Dermis blood vessel endothelial cell (primary cell): Measurements from ENCODE around the gene CRAMP1. TPM values are rescaled to one million over a fixed set of nuclear protein-coding genes. Genes with fewer than 3 reads are reported as not detected.
"Not testable (repeated sequence)": the region's sequence is repeated elsewhere in the genome, so short reads cannot be mapped to it uniquely, and the experiment has no call there.

Experiments used
- DNase-seq: peaks from one replicate; pipeline ENCODE4 v3.0.0; 2010
- total RNA-seq: library from RNA; depleted of rRNA; stranded (reverse); fragments of >200 nt; gene quantifications from 2 replicates; pipeline ENCODE4 v1.2.3, GENCODE V29; 2014

Gene CRAMP1, protein sequence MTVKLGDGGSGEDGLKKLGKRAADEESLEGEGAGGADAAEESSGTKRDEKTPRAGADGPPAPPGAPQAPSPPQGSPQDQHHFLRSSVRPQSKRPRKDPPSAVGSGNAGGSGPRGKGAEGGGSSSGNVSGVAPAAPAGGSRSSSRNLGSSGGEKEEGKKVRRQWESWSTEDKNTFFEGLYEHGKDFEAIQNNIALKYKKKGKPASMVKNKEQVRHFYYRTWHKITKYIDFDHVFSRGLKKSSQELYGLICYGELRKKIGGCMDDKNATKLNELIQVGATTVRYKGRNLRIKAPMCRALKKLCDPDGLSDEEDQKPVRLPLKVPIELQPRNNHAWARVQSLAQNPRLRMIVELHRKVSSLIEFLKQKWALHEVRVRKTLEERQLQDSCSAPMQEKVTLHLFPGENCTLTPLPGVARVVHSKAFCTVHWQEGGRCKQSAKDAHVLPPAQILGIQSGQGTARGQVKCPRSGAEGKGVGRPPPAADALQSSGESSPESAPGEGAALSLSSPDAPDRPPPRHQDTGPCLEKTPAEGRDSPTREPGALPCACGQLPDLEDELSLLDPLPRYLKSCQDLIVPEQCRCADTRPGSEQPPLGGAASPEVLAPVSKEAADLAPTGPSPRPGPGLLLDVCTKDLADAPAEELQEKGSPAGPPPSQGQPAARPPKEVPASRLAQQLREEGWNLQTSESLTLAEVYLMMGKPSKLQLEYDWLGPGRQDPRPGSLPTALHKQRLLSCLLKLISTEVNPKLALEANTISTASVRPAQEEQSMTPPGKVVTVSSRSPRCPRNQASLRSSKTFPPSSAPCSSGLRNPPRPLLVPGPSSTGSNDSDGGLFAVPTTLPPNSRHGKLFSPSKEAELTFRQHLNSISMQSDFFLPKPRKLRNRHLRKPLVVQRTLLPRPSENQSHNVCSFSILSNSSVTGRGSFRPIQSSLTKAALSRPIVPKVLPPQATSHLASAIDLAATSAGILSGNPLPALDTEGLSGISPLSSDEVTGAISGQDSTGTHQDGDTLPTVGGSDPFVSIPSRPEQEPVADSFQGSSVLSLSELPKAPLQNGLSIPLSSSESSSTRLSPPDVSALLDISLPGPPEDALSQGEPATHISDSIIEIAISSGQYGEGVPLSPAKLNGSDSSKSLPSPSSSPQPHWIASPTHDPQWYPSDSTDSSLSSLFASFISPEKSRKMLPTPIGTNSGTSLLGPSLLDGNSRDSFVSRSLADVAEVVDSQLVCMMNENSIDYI (N-terminal part only)
- total RNA-seq = 12.9 and 17.3 TPM in 2 replicates

DNA sequence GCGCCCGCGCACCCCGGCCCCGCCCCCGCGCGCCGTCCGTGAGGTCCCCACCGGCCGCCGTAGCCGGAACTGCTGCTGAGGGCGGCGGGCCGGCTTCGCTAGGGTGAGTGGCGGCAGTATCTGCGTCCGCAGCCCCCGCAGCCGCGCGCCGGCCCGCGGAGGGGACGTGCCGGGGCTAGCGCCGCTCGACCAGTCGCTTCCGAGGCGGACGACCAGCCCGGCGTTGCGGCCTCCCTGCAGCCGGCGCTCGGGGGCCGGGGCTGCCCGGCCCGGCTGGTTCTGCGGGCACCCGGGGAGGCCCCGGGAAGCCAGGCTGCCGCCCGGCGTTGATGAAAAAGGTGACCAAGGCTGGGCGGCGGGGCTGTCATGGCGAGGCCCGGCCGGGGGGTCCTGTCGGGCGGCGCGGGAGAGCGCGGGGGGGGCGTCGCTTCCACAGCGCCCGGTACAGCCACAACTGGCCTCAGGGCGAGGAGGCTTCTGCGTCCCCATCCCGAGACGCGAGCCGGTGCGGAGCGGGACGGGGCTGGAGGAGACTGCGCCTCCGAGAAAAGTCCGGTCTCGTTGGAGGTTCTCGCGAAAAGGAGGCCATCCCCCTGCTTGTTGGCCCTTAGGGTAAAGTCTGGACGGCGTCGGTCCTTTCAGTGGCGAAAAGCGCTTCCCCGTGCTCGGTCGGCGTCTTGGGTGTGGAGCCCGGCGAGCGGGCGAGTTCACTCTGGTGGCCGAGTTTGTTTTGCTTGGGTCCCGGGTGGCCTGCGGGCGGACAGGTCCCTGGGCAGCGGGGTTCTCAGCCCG is at the start of gene CRAMP1:
TSS of gene CRAMP1 (plus strand) at position 41 of the 792 bp plus-strand sequence. CDS start 2,280 bp downstream, outside the sequence.
- peak; percentile 42 for DNase-seq

GRCh38 chr16:1563786-1564185 is 48.4 kb upstream of the CRAMP1 start:
- DNase-seq = no peak

- peak; percentile 43 for DNase-seq
Observed at GRCh38 chr16:1564325-1564724, 47.8 kb upstream of the CRAMP1 start.

GRCh38 chr16:1565083-1565805 is 46.9 kb upstream of the CRAMP1 start:
- DNase-seq = no peak

- no peak for DNase-seq
Observed at GRCh38 chr16:1567988-1568387, 44.2 kb upstream of the CRAMP1 start.

GRCh38 chr16:1571012-1571671 is 41.0 kb upstream of the CRAMP1 start:
- no peak for DNase-seq

DNA sequence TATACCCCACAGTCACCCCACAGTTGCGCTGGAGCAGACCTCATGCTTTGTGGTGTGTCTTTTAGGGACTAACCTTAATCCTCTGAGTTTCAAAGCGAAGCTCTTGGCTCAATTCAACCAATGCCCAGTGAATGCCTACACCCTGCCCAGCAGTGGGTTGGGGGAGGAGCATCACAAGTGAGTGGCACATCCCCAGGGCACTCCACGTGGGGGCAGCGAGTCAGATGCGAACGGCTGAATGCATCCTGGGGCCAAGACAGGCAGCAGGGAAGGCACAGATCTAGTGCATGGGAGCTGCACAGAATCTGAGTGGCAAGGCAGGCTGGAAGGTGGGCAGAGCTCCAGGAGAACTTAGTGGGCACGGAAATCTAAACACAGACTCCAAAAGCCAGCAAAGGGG is 39.5 kb upstream of the CRAMP1 start:
- no peak for DNase-seq

- no peak for DNase-seq
Observed at GRCh38 chr16:1573301-1573700, 38.9 kb upstream of the CRAMP1 start.

- DNase-seq = no peak
Observed at GRCh38 chr16:1575578-1575977, 36.6 kb upstream of the CRAMP1 start.

GRCh38 chr16:1579214-1579613 is 32.9 kb upstream of the CRAMP1 start:
- DNase-seq = no peak

- DNase-seq = peak; percentile 88
Observed at GRCh38 chr16:1580256-1580655, 31.9 kb upstream of the CRAMP1 start.

DNA sequence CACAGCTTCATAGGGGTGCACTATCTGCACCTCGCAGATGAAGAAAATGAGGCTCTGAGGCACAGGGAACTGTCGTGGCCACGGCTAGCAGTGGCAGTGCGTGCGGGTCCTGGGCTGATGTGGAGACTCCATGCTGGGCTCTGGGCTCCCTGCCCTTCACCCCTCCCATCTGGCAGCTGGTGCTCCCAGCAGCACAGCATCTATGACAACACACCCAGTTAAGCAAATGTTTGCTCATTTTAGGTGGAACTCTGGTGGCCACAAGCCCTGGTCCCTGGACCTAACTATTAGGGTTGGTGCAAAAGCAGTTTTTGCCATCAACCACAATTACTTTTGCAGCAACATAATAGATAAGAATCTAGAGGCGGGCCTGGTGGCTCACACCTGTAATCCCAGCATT is 31.2 kb upstream of the CRAMP1 start:
- DNase-seq = no peak

GRCh38 chr16:1581804-1582203 is 30.4 kb upstream of the CRAMP1 start:
- DNase-seq = no peak

DNA sequence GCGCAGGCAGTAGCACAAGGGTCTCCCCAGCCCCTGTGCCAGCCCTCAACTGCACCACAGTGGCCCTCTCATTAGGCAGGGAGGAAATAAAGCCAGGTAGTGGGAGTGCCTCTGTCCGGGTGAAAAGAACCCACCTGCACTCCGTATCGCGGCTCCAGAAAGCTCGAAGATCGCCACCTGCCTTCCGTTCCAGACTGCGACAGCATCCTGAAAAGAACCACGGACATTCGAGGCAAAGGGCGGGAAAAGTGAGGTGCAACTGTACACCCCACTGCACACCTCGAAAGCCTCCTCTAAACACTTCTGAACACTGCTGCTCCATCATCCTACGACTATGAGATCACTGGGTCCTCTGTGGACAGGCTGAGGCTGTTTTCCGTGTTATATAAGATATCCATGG is 29.0 kb upstream of the CRAMP1 start:
- DNase-seq = no peak

- DNase-seq = no peak
Observed at GRCh38 chr16:1584926-1585484, 27.2 kb upstream of the CRAMP1 start.

DNA sequence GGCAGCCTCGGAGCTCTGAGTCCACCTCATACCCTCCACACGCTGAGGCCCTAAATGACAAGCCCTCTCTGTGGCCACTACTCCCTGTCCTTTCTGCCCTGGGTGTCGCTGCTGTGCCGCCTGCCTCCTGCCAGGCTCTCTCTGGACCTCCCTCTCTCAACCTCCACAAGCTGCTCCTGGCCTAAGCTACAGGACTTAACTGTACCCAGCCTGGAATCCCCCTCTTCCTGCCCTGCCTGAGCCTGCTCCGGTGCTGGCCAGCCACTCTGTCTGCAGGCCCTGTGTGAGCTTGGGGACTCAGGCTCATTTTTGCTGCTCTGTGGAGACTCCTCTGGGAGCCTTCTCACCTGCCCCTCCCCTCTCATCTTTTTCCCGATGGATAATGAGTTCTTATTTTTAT is 21.8 kb upstream of the CRAMP1 start:
- no peak for DNase-seq

DNA sequence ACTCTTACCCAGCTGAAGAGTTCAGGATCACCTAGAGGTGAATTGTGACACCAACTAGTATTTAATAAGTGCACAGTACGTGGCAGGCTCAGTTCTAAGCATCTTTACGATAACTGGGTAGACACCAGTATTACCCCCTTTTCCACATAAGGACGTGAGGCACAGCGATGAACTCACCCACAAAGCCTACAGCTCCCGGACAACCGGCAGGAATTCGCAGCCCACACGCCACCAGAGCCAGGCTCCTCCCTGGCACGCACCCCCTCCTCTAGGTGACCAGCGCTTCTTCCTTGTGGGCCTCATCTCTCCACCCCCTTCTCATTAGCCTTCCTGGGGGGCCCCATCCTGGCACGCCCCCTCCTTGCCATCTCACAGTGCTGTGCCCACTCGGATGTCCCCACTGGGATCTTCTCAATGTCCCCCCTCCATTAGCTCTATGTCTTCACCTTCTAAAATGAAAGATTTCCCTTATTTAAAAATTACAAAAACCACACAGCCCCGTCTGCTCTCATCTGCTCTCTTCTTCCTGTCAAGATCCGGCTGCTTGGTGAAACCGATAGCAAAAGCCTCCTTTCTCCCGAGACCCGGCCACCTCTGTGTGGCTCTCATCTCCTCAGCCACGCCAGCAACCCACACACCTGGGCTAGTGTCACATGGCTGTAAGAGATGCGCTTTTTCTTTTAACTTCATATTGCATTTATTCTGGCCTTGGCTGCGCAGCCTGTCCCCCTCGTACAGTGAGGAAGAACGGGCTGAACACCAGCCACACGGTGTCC is 21.0 kb upstream of the CRAMP1 start:
- DNase-seq = no peak

DNA sequence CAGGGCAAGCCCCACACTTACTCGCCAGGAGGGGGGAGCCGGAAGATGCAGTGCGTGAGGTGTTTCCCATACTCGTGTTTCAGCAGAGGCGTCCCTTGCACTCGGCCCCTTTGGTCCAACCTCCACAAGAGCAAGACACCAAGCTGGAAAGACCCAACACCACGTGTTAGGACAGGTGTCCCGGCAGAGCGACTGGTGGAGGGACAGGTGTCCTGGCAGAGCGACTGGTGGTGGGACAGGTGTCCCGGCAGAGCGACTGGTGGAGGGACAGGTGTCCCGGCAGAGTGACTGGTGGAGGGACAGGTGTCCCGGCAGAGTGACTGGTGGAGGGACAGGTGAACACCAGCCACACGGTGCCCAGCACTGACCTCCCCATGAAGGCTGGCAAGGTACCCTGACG is 19.7 kb upstream of the CRAMP1 start:
- DNase-seq = no peak

DNA sequence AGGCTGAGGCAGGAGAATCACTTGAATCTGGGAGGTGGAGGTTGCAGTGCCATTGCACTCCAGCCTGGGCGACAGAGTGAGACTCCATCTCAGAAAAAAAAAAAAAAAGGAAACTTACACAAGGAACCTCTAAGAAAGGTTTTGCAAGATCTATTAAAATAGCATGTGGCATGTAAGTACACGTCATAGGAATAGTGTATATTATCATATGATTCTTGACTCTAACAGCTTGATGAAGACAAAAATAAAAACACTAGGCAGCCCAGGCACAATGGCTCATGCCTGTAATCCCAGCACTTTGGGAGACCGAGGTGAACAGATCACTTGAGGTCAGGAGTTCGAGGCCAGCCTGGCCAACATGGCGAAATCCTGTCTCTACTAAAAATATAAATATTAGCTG is 16.6 kb upstream of the CRAMP1 start:
- not testable (repeated sequence) for DNase-seq

GRCh38 chr16:1596516-1596915 is 15.6 kb upstream of the CRAMP1 start:
- no peak for DNase-seq
